Ovary (tissue), 10 donors: ENCODE data around the gene TRMT61A. TPM values are rescaled to one million over a fixed set of nuclear protein-coding genes. Genes with fewer than 3 reads are reported as not detected.

Source experiments
- DNase-seq, 5 donors: peaks; one replicate each; pipeline ENCODE4 v3.0.0-alpha.2; 2019 to 2020
- H3K27ac ChIP-seq, 2 donors: fragments of 200-600 bp; one replicate each; pipeline versions ENCODE4 v1.5.1 to v1.8.0; 2019 to 2022
- H3K27me3 ChIP-seq: fragments of 200-600 bp; one replicate; pipeline ENCODE4 v1.8.0; 2022
- H3K36me3 ChIP-seq: fragments of 200-600 bp; sonication (generic); one replicate; pipeline ENCODE4 v1.5.1; 2019
- H3K4me1 ChIP-seq: one replicate; pipeline ENCODE4 v1.8.1; 2013; ENCODE audit warnings: mild to moderate bottlenecking, moderate library complexity; ENCODE audit not compliant: insufficient read depth
- H3K4me3 ChIP-seq: fragments of 200-600 bp; sonication (generic); one replicate; pipeline ENCODE4 v1.5.1; 2017
- H3K9me3 ChIP-seq, 2 donors: fragments of 200-600 bp in 1 of 2; sonication (generic) in 1 of 2; one replicate each; pipeline versions ENCODE4 v1.5.1 to v1.8.1; 2013 to 2019; ENCODE audit warnings: mild to moderate bottlenecking in 1 of 2, moderate library complexity in 1 of 2
- CTCF ChIP-seq, 3 donors: fragments of 450-650 bp in 2 of 3; fragments of 200-600 bp in 1 of 3; IDR thresholded peaks; one replicate each; pipeline versions ENCODE4 v1.5.1 to v1.8.0; 2016 to 2022; ENCODE audit warnings: antibody characterized with exemption in 3 of 3, mild to moderate bottlenecking in 1 of 3
- EP300 ChIP-seq: sonication (generic); formaldehyde crosslinking; IDR thresholded peaks from one replicate; pipeline ENCODE4 v1.6.1; 2017; ENCODE audit warnings: antibody characterized with exemption
- POLR2A ChIP-seq: fragments of 450-650 bp; IDR thresholded peaks from one replicate; pipeline ENCODE4 v1.6.1; 2017; ENCODE audit warnings: antibody characterized with exemption, mild to moderate bottlenecking, moderate library complexity
- WGBS, 3 donors: extraction: QIAGEN DNeasy Blood & Tissue Kit in 1 of 3; methylation state at CpG; one replicate each; pipeline versions ENCODE4 v1.1.5 to v1.1.7; 2013 to 2017; 5-methylcytosine and 5-hydroxymethylcytosine counted together
- intact Hi-C, 4 donors: fragments of 100-400 bp; cut with DNase I; formaldehyde crosslinking; loops; one replicate each; pipeline versions ENCODE4 v1.11.0 to v1.15.1; 2022 to 2023
- long read RNA-seq, 3 donors: library from polyadenylated mRNA in 2 of 3; unstranded in 2 of 3; transcript quantifications; one replicate each; pipeline ENCODE4 v2.0.0 and lab custom pipeline, GENCODE V29; 2021 to 2026
- polyA plus RNA-seq, 2 donors: library from polyadenylated mRNA; stranded (reverse); fragments of 200-250 nt in 1 of 2; fragments of 350-450 nt in 1 of 2; fragmentation: Illumina TruSeq in 1 of 2; extraction: RNeasy Lipid Tissue Mini Kit (QIAGEN cat#74804) in 1 of 2; gene quantifications; one replicate each; pipeline ENCODE4 v1.2.3, GENCODE V29; 2013 to 2014
- total RNA-seq, 7 donors: library from RNA; depleted of rRNA in 2 of 7; stranded (reverse); fragments of >200 nt in 2 of 7; fragmentation: NEBNext Ultra II Directional in 3 of 7; extraction: Animal tissue kit (Norgen Biotek cat#: 25700) in 3 of 7; gene quantifications; one replicate each; pipeline versions ENCODE4 v1.1.0 to v1.2.4, GENCODE V29; 2016 to 2023
- donor health status: DM: no; HTN: no; CAD: no; lungs with moderate emphysema.
- donor health status: DM: no; HTN: no; CAD: no.
- donor health status: Bipolar disorder and iron deficiency.
- donor health status: DM: yes; HTN: yes; CAD: no.
- donor health status: DM: no; HTN: no; CAD: no.
- donor health status: DM: yes; HTN: yes; CAD: no.

Gene TRMT61A
- total RNA-seq = 10 to 100 TPM in 6 of 7 donors, 1 to 10 TPM in 1; 8.1 to 20.9 (median 14.8) TPM
- 10 to 100 TPM in 1 of 2 donors, under 1 TPM in 1; 0.62 to 12.1 TPM for polyA plus RNA-seq
- long read RNA-seq, donor 1, transcript TRMT61A-202 (4 exons, 3,229 nt) = major isoform, 124 of 193 reads
- long read RNA-seq, donor 1, transcript TRMT61A-201 (3 exons, 2,827 nt) = minor isoform, 13 of 193 reads
- long read RNA-seq, donor 1, partial matches to known transcripts = 30 of 193 reads
- long read RNA-seq, donor 1, other reads (novel, unspliced or antisense) = 26 of 193 reads
- long read RNA-seq, donor 2, partial matches to known transcripts = 0 of 5 reads
- long read RNA-seq, donor 2, other reads (novel, unspliced or antisense) = 0 of 5 reads
- long read RNA-seq, donor 3, transcript TRMT61A-202 (4 exons, 3,229 nt) = major isoform, 64 of 102 reads
- long read RNA-seq, donor 3, partial matches to known transcripts = 32 of 102 reads
- long read RNA-seq, donor 3, other reads (novel, unspliced or antisense) = 4 of 102 reads

GRCh38 chr14:103528587-103529382 is at the start of gene TRMT61A:
TRMT61A (plus strand) TSS chr14:103529196; CDS start chr14:103529979, 783 bp downstream.
- H3K36me3 ChIP-seq = no peaks in the 10 kb centered on the region
- peak within 1 kb of the TSS; percentile 94 for H3K4me3 ChIP-seq
- intact Hi-C loops = no loop called here
- no peaks in the 10 kb centered on the region for H3K27me3 ChIP-seq
- H3K27ac ChIP-seq = peak within 1 kb of the TSS; percentile 79 to 90
- peaks cover 17% of the 10 kb centered on the region for H3K4me1 ChIP-seq
- no peaks in the 10 kb centered on the region for H3K9me3 ChIP-seq
- WGBS, 3 donors = 1 to 2% (median 1%) methylated on average over 31 to 69 of the region's 70 CpGs
- TF ChIP-seq EP300 (no peak), POLR2A (peak; percentile 27), CTCF (IDR thresholded peaks at IDR 0.05) (no peak)
- DNase-seq = peak; percentile 92 to 94 (median 93)

GRCh38 chr14:103480595-103480994 is 48.4 kb upstream of the TRMT61A start:
- Histone ChIP-seq H3K4me1 (peaks cover 1% of the 10 kb centered on the region), H3K27ac (no peak overlapping the region), H3K27me3 (no peaks in the 10 kb centered on the region), H3K9me3 (no peaks in the 10 kb centered on the region), H3K36me3 (no peaks in the 10 kb centered on the region), H3K4me3 (no peak overlapping the region)
- intact Hi-C loops = no loop called here
- no peak for DNase-seq
- TF ChIP-seq POLR2A (no peak), CTCF (IDR thresholded peaks at IDR 0.05) (no peak), EP300 (no peak)
- WGBS, 3 donors = 86 to 87% (median 86%) methylated on average over 3 of the region's 3 CpGs

GRCh38 chr14:103483600-103483999 is 45.4 kb upstream of the TRMT61A start:
- Histone ChIP-seq H3K4me3 (no peak overlapping the region), H3K4me1 (peaks cover 1% of the 10 kb centered on the region), H3K36me3 (no peaks in the 10 kb centered on the region), H3K9me3 (no peaks in the 10 kb centered on the region), H3K27ac (no peak overlapping the region), H3K27me3 (no peaks in the 10 kb centered on the region)
- intact Hi-C loops = no loop called here
- peak in 1 of 5 donors; percentile 24 for DNase-seq
- WGBS, 3 donors = 30 to 39% (median 38%) methylated on average over 5 of the region's 5 CpGs
- TF ChIP-seq POLR2A (no peak), CTCF (IDR thresholded peaks at IDR 0.05) (no peak), EP300 (no peak)

GRCh38 chr14:103485504-103485903 is 43.5 kb upstream of the TRMT61A start:
- 40 to 67% (median 52%) methylated on average over 2 of the region's 2 CpGs for WGBS, 3 donors
- intact Hi-C loops = no loop called here
- TF ChIP-seq CTCF (IDR thresholded peaks at IDR 0.05) = no peak
- TF ChIP-seq EP300 = no peak
- no peak for TF ChIP-seq POLR2A
- no peak overlapping the region for H3K27ac ChIP-seq
- H3K4me3 ChIP-seq = no peak overlapping the region
- DNase-seq = no peak
- no peaks in the 10 kb centered on the region for H3K9me3 ChIP-seq
- no peaks in the 10 kb centered on the region for H3K27me3 ChIP-seq
- H3K4me1 ChIP-seq = peaks cover 1% of the 10 kb centered on the region
- no peaks in the 10 kb centered on the region for H3K36me3 ChIP-seq
